ENCODE data around the gene GPX6.
"Not testable (repeated sequence)": the region's sequence is repeated elsewhere in the genome, so short reads cannot be mapped to it uniquely, and the experiment has no call there.

GPX6 gene, protein sequence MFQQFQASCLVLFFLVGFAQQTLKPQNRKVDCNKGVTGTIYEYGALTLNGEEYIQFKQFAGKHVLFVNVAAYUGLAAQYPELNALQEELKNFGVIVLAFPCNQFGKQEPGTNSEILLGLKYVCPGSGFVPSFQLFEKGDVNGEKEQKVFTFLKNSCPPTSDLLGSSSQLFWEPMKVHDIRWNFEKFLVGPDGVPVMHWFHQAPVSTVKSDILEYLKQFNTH

DNA sequence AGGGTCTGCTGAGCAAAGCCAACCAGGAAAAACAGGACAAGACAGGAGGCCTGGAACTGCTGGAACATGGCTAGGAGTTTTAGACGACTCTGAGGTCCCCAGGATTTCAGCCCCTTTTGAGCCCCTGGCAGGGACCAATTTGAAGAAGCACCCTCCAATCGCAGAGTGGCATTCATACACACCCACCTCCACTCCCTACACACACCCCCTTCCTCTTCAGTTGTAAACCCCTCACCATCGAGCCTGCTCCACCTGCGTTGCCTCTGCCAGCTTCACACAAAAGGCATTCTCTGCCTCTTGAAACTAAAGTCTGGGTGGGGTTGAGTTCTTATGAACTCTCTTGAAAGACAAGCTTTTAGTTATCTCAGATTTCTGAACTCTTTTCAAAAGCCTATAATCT lies at the start of gene GPX6:
TSS of gene GPX6 (minus strand) at position 118 of the 400 bp plus-strand sequence. CDS start at position 68, 50 bp downstream.
- DNase-seq, result no peak

DNA sequence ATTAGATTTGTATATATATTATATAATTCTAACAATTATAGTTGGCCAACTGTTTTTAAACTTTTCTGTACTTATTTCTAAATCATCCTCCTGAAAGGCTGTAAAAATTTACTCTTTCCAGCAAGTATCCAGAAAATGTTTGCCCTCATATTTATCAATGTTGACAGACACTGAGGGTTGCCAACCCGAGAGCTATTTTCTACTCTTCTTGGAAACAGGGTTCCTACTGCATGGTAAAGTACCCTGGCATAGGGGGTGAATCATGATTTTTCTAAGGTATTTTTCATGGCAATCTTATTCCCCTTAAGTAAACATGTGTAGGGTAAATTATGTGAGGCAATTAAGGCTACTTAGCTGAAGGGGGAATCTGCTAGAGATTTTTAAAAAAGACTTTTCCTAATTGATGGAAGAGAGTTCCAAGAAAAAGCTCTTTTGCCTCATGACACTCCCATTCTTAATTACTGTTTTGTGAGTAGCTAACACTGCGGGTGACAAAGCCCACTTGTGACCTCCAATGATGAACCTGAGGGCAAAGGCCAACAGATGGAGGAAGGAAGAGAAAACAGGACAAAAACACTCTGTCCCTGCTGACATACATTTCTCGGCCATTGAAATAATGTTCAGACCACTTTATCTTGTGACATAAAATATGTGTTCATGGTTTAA lies 48.0 kb upstream of the GPX6 start:
- DNase-seq, result no peak

DNA sequence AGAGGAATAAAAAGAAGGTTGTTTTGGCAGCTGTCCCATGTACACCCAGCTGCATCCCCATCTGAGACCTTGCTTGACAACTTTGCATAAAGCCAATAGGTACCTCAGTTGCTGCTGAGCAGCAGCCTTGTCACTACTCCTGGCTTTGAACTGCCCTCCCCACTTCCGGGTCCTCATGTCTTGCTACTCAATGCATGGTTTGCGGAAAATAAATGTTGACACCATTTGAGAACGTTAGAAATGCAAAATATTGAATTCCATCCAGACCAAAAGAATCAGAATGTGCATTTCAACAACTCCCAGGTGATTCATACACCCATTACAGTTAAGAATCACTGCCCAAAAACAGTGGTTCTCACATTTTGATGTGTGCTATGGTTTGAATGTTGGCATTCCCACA lies 43.0 kb upstream of the GPX6 start:
- no peak for DNase-seq

DNA sequence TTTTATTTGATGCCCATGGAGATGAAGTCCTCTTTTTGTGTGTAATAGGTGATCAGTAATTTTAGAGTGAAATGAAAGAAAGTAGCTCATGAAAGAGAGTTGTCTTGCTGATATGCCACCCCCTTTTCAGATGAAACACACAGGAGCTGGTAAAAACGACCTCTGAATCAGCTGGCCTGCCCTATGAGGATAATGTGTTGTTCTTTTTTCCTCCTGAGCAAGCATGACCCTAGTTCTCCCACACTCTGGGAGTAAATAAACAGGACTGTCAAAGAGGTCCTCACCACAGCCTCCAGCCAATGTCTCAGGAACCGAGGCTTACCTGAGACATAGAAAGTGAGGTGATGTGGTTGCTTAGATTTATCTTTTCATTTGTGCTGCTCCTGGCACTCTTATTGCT lies 39.5 kb upstream of the GPX6 start:
- DNase-seq, result no peak

DNA sequence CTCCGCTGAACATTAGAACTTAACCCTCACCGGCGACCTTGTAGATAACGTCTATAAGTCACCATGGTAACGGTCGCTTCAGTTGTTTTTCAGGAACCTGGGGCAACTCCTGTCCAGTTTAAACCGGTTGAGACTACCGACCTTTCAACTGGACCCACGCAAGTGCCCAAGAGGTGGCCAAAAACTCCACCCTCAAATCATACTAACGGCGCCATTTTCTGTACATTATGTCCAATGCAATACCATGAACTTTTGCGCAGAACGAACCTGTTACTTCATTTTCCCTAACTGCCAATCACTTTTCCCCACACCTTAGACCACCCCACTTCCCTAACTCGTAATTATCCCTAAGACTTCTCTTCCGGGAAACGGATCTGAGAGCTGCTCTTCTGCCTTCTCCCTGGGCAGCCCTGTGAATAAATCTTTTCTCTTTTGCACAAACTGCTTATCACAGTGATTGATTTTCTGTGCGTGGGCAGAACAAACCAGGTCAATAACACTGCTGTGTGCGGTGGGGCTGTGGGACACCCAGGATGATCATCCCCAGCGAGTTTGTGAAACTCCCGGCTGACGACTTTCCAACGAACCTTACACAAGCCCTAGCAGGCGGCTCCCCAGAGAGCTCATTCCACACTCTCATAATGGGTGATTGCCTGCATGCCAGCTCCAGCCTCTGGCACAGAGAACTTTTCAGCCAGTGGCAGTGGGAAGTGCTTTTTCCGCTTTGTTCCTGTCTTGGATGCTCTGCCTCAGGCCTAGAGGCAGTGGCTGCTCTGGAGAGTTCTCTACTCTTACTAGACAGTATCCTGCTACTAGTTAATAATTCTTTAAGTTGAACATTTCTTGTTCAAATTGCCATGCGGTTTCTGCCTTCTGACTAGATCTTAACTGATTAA lies 38.6 kb upstream of the GPX6 start:
- no peak for DNase-seq

DNA sequence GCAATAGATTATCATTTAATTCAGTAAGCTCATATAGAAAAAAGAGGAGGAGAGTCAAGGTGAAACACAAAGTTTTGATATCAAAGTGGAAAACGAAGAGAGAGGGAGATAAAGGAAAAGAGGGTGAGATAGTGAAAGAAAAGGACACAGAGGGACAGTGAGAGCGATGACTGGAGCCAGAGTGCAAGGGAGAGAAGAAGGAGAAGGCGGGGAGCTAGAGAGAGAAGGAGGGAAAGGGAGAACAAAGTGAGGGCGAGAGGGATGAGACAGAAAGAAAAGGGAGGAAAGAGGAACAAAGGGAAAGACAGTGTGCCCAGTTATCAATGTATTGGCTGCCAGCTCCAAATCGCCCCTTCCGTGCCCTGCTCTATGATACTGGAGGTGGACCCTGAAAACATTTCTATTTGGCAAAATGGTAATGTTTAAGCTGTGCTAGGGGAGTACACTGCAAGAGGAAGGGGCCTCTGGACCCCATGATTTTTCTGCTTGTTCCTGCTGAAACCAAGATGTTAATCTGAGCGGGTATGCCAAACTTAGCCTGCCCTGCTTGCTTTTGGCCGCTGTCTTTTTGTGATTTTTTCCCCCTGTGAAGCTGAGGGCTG lies 37.9 kb upstream of the GPX6 start:
- DNase-seq, result no peak

DNA sequence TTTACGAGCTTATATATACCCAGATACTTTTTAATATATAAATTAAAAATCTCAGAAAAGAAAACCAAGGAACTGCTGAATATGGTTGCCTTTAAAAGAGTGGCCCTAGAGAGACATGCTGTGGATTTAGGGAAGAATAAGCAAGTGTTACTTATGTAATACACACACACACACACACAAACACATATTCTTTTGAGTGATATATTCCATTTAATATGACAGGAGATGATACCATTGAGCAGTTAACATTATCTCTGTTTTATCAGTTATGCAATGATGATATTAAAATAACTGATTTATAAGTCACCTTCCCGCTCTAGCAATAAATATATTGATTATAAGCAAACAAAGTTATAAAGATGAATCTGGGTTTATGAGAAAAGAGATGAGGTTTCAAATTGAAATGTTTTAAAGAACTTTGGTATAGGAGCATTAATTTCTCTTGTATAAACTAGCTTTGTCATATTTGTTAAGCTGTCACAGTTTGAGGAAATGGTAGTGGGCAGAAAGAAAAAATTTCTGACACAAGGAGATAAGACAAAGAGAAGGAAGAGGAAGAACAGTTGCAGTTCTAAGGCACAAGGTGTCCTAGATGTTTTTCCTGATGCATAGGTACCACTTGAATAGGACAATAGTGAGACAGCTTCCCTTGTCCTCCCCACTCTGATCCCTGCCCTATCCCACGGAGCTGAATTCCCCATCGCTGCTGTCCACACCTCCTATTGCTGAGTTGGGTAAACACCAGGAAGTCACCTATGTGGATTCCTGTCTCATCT lies 36.5 kb upstream of the GPX6 start:
- DNase-seq, result no peak

DNA sequence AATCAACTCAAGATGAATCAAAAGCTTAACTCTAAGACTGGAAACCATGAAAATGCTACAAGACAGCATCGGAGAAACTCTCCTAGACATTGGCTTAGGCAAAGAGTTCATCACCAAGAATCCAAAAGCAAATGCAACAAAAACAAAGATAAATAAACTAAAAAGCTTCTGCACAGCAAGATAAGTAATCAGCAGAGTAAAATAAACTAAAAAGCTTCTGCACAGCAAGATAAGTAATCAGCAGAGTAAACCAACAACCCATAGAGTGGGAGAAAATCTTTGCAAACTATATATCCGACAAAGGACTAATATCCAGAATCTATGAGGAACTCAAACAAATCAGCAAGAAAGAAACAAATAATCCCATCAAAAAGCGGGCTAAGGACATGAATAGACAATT lies 31.4 kb upstream of the GPX6 start:
- not testable (repeated sequence) for DNase-seq

DNA sequence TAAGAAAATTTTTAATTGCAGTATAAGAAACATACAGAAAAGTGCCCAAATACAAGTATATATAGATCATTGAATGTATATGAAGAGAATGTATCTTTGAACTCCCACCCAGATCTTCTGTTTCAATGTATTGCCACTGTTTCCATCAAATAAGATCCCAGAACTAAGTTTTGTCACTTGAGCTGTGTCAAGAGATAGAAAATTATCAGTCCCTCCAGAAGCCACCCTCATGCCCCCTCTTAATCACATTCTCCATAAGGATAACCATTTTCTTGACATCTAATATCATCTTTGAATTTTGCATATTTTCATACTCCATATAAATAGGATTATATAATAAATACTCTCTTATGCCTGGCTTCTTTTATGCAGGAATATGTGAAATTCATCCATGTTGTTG lies 30.4 kb upstream of the GPX6 start:
- DNase-seq, result no peak

DNA sequence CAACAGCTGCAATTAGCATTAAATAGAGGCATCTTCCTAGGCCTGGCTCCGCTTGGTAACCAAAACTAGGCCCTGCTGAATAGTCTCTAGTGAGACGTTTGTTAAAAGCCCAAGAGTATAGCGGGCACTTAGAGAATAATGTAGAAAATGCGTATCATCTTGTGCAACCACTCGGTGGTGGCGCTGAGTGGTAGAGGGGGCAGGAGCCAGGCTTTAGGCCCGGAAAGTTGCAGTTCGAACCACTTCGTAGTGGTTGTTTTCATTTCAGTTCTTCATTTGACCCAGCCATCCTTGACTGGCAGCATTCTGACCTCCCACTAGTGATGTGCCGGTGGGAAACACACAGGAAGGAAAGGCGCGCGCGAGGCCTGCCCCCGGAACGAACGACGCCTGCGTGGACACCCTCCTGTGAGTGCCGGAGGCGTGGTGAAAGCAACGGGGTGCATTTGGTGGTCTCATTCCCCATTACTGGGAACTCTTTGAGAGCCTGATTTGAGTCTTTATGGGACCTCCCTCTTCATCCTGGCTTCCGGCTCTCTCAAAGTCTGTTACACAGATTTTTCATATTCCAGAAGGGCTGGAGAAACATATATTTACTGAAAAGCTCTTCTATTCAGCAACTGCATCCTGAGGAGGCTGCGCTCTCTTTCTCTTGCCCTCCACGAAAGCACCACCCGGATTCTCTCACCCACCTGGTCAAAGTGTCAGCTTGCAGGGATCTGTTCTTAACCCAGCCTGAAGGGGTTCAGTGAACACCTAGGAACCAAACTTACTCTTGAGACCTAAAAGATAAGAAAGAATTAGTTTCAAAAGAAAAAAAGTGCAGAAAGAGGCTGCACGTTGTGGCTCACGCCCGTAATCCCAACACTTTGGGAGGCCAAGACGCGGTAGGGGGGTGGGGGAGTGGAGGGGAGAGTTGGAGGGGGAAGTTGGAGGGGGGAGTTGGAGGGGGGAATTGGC lies 28.3 kb upstream of the GPX6 start:
- no peak for DNase-seq

DNA sequence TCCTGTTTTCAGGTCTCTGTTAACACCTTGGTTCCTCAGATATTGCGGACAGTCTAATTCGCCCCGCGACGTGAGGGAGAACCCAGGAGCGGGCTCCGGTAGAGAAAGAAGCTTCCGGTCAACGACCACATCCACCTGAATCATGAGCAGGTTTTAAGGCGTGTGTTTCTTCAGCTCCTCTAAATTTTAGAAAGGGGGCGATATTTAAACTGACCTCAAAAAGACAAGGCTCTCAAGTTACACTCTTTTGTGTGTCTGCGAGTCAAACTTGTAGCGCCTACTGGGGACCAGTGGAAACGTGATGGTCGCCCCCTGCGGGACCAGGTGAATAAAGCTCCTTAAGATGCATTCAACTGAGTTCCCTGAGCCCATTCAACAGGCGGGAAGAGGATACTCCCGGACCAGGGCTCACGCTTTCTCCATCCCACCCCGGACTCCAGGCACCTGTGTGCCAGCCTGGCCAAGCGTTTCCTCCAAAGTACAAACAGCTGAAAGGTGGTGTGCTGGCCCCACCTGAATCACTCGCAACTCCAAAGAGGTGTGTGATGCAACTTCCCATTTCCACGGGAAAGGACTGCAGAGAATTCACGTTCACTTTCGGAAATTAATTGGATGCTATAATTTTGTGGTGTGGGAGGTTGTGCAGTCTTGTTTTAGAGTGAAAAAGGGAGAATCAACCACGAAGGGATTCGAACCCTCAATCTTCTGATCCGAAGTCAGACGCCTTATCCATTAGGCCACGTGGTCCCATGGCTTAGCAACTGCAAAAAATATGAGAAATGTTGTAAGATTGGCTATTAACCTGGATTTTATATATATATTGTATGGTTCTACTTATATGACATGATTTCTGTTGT lies 27.1 kb upstream of the GPX6 start:
- DNase-seq, result peak; percentile 82

DNA sequence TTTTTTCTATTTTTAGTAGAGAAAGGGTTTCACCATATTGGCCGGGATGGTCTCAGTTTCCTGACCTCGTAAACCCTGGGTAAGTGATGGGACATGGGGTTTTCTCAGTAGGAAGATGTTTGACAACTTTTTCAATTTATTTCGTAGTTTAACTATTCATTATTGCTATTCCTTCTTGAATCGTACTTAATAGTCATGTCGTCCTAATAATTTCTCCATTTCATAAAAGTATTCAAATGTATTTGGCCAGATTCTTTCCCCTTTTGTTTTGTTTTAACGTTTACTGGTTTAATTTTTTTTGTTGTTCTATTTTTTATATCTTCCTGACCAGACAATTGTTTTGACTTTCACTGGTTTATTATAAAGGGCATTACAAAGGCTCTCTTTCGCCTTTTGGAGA lies 26.4 kb upstream of the GPX6 start:
- DNase-seq, result no peak

DNA sequence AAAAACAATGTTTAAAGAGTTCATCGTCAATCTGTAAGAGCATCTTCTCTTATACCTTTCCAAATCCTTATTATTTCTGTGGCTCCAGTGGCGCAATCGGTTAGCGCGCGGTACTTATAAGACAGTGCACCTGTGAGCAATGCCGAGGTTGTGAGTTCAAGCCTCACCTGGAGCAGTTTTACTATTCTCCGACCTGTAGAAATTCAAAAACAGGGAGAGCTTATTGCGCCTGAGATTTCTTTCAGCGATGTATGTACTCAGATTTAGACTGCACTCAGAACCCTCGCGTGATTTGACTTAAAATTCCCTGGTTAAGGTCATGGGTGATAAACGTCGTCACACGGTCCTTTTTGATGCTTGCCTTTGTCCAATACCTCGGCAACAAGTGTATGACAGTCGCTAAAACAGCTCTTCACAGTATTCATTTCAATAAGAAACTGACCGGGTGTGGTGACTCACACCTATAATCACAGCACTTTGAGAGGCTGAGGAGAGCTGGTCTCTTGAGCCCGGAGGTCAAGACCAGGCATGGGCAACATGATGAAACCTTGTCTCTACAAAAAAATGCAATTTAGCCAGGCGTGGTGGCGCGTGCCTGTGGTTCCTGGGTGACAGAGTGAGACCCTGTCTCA lies 22.0 kb upstream of the GPX6 start:
- DNase-seq, result no peak

DNA sequence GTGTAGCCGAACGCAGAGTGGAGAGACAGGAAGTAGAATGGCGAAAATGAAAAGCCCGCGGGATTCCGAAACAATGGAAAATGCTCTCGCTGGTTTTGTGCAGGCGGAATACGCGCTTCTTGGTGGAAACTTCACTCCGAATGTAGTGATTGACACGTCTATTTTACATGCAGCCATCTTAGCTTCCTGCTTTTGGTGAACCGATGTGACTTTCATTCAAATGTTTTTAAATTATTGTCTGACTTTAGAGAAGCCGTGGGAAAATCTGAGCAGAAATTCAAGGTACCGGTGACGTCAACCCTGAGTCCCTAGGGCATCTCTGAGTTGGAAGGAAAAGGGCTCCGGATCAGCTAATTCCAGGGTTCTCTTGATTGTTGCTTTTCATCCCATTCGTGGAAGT lies 21.5 kb upstream of the GPX6 start:
- no peak for DNase-seq

DNA sequence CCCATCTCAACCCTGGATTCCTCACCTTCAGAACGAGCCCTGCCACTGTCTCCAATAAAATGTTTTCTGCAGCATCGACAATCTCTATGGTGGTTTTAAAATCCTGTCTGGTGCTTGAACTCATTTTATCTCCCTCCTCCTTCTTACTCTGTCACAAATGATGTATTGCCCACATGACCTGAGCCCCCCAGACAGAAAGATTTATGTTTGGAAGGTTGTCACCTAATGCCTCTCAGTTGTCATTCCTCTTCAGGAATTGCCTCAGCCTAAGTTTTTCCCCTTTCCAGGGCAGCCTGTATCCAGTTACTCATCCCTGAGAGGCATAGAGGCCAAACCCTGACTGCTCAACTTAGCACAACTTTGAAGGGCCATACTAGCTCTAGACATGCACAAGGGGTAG lies 19.3 kb upstream of the GPX6 start:
- no peak for DNase-seq

DNA sequence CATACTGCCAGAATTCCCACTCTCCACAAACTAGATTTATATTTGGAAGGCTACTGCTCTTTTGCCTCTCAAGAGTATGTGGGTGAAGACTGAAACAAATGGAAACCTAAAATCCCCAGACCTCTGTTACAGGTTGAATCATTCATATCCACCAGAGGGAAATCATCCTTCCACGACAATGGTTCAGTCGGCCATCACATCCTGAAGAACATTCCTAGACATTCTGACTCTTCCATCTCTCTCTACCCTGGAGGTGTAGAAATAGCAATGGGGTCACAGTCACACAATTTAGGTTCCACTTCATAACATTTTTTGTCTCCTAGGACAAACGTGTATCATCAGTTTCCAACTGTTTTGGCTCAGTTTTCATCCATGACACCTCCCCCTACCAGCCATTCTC lies 18.7 kb upstream of the GPX6 start:
- no peak for DNase-seq

DNA sequence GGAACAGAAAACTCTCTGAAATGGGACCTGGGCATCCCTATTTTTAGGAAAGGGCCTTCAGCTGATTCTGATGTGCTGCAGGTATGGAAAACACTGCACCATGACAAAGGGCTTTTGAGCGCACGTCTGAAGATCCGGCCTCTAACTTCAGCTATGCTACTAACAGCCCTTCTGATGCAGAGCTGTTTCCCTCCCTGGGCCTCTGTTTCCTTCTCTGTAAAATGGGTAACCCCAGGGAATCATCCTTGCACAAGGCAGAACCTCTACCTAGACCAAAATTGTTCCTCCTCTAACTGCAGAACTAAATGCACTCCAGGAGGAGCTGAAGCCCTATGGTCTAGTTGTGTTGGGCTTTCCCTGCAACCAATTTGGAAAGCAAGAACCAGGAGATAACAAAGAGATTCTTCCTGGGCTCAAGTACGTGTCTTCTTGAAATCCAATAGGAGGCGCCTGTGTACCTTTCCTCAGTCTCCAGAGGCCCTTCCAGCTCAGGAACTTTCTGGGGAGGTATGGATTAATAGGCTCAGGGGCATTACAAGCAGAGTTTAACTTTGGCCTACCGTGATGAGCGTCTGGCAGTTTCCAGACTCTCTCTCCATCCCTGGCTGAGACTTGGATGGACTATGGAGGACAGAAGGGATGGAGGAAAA lies 16.0 kb upstream of the GPX6 start:
- DNase-seq, result no peak

DNA sequence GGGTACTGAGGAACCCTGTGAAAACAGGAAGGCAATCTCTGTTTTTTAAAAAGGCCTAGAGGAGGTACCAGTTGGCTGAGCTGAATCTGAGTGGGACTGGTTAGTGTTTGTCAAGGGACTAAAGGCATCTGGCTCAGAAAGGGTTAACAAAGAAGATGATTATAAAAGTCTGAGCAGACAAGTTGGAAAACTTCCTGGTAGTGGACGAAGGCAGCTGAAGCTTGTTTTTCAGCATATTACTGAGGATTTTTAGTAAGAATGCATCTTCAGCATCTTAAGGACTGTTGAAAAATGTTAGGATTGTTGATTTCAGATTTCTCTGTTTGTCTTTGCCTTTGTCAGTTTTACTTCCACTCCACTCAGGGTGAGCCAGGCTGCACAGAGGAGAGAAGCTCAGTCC lies 15.2 kb upstream of the GPX6 start:
- no peak for DNase-seq

DNA sequence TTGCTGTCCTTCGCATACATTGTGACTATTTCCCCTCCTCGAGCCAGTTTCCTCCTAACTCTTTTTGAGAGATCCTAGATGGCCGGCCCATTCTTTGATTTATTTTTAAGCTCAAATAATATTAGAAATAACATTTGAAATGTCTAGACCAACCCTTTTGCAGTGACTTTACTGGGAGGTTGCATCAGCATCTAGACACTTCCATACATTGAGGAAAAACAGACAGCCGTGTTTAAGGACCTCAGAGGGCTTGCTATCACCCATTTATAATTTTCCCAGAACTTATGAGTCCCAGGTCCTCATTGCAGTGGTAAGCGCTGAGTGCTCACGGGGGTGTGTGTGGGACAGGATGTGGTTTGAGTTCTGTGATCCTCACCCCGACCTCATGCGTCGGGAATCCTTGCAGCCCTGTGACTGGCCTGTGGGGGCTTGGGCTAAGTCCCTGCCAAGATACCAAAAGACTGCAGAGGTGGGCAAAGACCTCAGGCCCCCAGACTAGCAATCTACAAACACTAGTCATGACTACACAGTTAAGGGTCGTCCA lies 10.0 kb upstream of the GPX6 start, which contains the start of gene GPX5:
TSS of gene GPX5 (plus strand) at position 386 of the 544 bp plus-strand sequence. CDS start at position 519, 133 bp downstream.
- DNase-seq, result no peak

Measured in NCI-H1694 (cell line).